ENCODE results near the gene TIMM9. TPM values are rescaled to one million over a fixed set of nuclear protein-coding genes. Genes with fewer than 3 reads are reported as not detected.

Gene TIMM9
- total RNA-seq, 2 donors from 2014 or later, result 35.4 to 84.5 TPM

GRCh38 chr14:58465421-58465820 is 38.1 kb upstream of the TIMM9 start:
- no peak for DNase-seq (ENCODE audit: low spot score)
- Histone ChIP-seq H3K4me3 (no peak overlapping the region), H3K36me3 (peaks cover 47% of the 10 kb centered on the region), H3K27me3 (no peaks in the 10 kb centered on the region), H3K27ac (no peak overlapping the region), H3K4me1 (no peaks in the 10 kb centered on the region), H3K9me3 (no peaks in the 10 kb centered on the region)
- TF ChIP-seq CTCF (IDR thresholded peaks at IDR 0.05), result no peak

- TF ChIP-seq CTCF (IDR thresholded peaks at IDR 0.05), result no peak
- H3K4me3 ChIP-seq, result no peak overlapping the region
- peaks cover 47% of the 10 kb centered on the region for H3K36me3 ChIP-seq
- no peaks in the 10 kb centered on the region for H3K4me1 ChIP-seq
- H3K27me3 ChIP-seq, result no peaks in the 10 kb centered on the region
- no peak for DNase-seq (ENCODE audit: low spot score)
- no peak overlapping the region for H3K27ac ChIP-seq
- no peaks in the 10 kb centered on the region for H3K9me3 ChIP-seq
These were observed 37.3 kb upstream of the TIMM9 start for GRCh38 chr14:58464652-58465051.

GRCh38 chr14:58463147-58463546 is 35.8 kb upstream of the TIMM9 start:
- peaks cover 34% of the 10 kb centered on the region for H3K36me3 ChIP-seq

GRCh38 chr14:58460772-58461171 is 33.4 kb upstream of the TIMM9 start:
- no peaks in the 10 kb centered on the region for H3K9me3 ChIP-seq
- no peak for TF ChIP-seq CTCF (IDR thresholded peaks at IDR 0.05)
- no peaks in the 10 kb centered on the region for H3K4me1 ChIP-seq
- H3K36me3 ChIP-seq, result peaks cover 39% of the 10 kb centered on the region
- no peak for DNase-seq (ENCODE audit: low spot score)
- H3K27me3 ChIP-seq, result no peaks in the 10 kb centered on the region
- no peak overlapping the region for H3K27ac ChIP-seq
- no peak overlapping the region for H3K4me3 ChIP-seq

More at GRCh38 chr14:58463147-58463546, 35.8 kb upstream of the TIMM9 start:
- no peaks in the 10 kb centered on the region for H3K9me3 ChIP-seq
- no peaks in the 10 kb centered on the region for H3K27me3 ChIP-seq
- no peak for DNase-seq (ENCODE audit: low spot score)
- no peak overlapping the region for H3K27ac ChIP-seq
- TF ChIP-seq CTCF (IDR thresholded peaks at IDR 0.05), result no peak
- H3K4me1 ChIP-seq, result no peaks in the 10 kb centered on the region
- no peak overlapping the region for H3K4me3 ChIP-seq

GRCh38 chr14:58455593-58456265 is 28.4 kb upstream of the TIMM9 start:
- no peak overlapping the region for H3K27ac ChIP-seq
- TF ChIP-seq CTCF (IDR thresholded peaks at IDR 0.05), result no peak
- DNase-seq (ENCODE audit: low spot score), result no peak
- no peaks in the 10 kb centered on the region for H3K27me3 ChIP-seq
- no peaks in the 10 kb centered on the region for H3K9me3 ChIP-seq
- H3K4me1 ChIP-seq, result no peaks in the 10 kb centered on the region
- H3K36me3 ChIP-seq, result peaks cover 33% of the 10 kb centered on the region
- no peak overlapping the region for H3K4me3 ChIP-seq

GRCh38 chr14:58444627-58445026 is 17.3 kb upstream of the TIMM9 start:
- Histone ChIP-seq H3K4me3 (no peak overlapping the region), H3K36me3 (peaks cover 46% of the 10 kb centered on the region), H3K27me3 (no peaks in the 10 kb centered on the region), H3K4me1 (no peaks in the 10 kb centered on the region), H3K27ac (no peak overlapping the region), H3K9me3 (no peaks in the 10 kb centered on the region)
- TF ChIP-seq CTCF (IDR thresholded peaks at IDR 0.05), result no peak
- no peak for DNase-seq (ENCODE audit: low spot score)

All from right atrium auricular region (tissue), 2 donors.